ENCODE results near the gene GIGYF1. TPM values are rescaled to one million over a fixed set of nuclear protein-coding genes. Genes with fewer than 3 reads are reported as not detected.

The GIGYF1 gene
- total and polyA plus RNA-seq, 2 of the 13 experiments (the other 11 are each of a cell fraction or from before 2014, with no cell fraction given): 7.6 to 16.1 TPM

DNA sequence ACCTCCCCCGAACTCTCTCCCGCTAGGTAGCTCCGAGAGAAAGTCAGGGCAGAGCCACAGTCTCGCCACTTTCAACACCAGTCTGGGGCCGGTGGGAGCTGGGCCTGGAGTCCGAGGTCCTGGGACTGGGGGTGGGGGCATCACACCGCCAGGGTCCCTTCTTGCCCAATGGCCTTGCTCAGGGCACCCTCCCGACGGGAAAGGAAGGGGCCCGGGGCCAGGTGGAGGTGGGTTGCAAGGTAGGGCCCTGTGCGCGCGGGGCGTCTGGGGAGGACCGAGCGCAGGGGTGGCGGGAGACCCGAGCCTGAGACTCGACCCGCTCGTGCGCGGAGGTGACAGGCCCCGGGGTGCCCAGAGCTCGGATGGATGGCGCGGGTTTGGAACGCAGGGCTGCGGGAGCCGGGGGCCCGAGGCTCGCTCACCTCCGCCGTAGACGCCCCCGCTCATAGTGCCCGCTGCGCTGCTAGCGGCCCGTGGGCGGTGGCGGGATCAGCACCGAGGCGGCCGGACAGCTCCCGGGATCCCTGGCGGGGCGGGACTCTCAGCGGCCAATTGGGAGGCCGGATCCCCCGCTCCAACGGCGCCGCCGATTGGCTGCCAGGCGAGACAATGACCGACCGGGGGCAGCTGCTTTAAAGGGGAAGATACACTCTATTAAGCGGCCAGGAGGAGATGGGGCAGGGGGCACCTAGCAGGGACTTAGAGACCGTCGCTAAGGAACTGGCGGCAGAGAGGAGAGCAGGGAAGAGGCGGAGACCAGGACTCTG lies 38.0 kb downstream of the GIGYF1 start, which contains the start of gene ACTL6B (continued):
- TF ChIP-seq, protein P1, sequence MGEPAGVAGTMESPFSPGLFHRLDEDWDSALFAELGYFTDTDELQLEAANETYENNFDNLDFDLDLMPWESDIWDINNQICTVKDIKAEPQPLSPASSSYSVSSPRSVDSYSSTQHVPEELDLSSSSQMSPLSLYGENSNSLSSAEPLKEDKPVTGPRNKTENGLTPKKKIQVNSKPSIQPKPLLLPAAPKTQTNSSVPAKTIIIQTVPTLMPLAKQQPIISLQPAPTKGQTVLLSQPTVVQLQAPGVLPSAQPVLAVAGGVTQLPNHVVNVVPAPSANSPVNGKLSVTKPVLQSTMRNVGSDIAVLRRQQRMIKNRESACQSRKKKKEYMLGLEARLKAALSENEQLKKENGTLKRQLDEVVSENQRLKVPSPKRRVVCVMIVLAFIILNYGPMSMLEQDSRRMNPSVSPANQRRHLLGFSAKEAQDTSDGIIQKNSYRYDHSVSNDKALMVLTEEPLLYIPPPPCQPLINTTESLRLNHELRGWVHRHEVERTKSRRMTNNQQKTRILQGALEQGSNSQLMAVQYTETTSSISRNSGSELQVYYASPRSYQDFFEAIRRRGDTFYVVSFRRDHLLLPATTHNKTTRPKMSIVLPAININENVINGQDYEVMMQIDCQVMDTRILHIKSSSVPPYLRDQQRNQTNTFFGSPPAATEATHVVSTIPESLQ (CRISPR knock-in tag; conservative IDR thresholded peaks at IDR 0.05): no peak
- TF ChIP-seq ZNF879 (CRISPR knock-in tag; IDR thresholded peaks at IDR 0.05) (peak; percentile 80; the same call in 1 of the 2 replicates), TFDP2 (CRISPR knock-in tag; IDR thresholded peaks at IDR 0.05) (peak; percentile 69), HES4 (CRISPR knock-in tag; IDR thresholded peaks at IDR 0.05; ENCODE audit: borderline replicate concordance) (peak; percentile 98), KAT8 (CRISPR knock-in tag; IDR thresholded peaks at IDR 0.05) (peak; percentile 64), RFXAP (CRISPR knock-in tag; IDR thresholded peaks at IDR 0.05; ENCODE audit: borderline replicate concordance) (0 out of 2 replicates have a peak, but pooled peaks have one; percentile 44), ZNF768 (CRISPR knock-in tag; IDR thresholded peaks at IDR 0.05) (peak; percentile 40; the same call in 1 of the 2 replicates), ZNF414 (CRISPR knock-in tag; IDR thresholded peaks at IDR 0.05) (peak; percentile 77; the same call in 1 of the 2 replicates), SP140L (CRISPR knock-in tag; IDR thresholded peaks at IDR 0.05; ENCODE audit: borderline replicate concordance) (no peak), EED (CRISPR knock-in tag; IDR thresholded peaks at IDR 0.05) (peak; percentile 79; the same call in 1 of the 2 replicates), ZNF598 (CRISPR knock-in tag; IDR thresholded peaks at IDR 0.05; ENCODE audit: borderline replicate concordance) (0 out of 2 replicates have a peak, but pooled peaks have one; percentile 41), MIER2 (CRISPR knock-in tag; IDR thresholded peaks at IDR 0.05) (peak; percentile 97), POGZ (CRISPR knock-in tag; IDR thresholded peaks at IDR 0.05) (peak; percentile 45), MTA1 (CRISPR knock-in tag; IDR thresholded peaks at IDR 0.05; ENCODE audit: borderline replicate concordance) (peak; percentile 40; the same call in 1 of the 2 replicates), ZBTB43 (CRISPR knock-in tag; conservative IDR thresholded peaks at IDR 0.05) (0 out of 2 replicates have a peak, but pooled peaks have one; percentile 75), DNMT3B (CRISPR knock-in tag; conservative IDR thresholded peaks at IDR 0.05) (0 out of 2 replicates have a peak, but pooled peaks have one; percentile 29), NFYC (CRISPR knock-in tag; IDR thresholded peaks at IDR 0.05) (peak; percentile 78), NCOA5 (CRISPR knock-in tag; IDR thresholded peaks at IDR 0.05) (no peak)
- TF ChIP-seq, protein P2, sequence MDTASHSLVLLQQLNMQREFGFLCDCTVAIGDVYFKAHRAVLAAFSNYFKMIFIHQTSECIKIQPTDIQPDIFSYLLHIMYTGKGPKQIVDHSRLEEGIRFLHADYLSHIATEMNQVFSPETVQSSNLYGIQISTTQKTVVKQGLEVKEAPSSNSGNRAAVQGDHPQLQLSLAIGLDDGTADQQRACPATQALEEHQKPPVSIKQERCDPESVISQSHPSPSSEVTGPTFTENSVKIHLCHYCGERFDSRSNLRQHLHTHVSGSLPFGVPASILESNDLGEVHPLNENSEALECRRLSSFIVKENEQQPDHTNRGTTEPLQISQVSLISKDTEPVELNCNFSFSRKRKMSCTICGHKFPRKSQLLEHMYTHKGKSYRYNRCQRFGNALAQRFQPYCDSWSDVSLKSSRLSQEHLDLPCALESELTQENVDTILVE (CRISPR knock-in tag; IDR thresholded peaks at IDR 0.05): peak; percentile 61; the same call in 1 of the 2 replicates
- TF ChIP-seq, protein P3, sequence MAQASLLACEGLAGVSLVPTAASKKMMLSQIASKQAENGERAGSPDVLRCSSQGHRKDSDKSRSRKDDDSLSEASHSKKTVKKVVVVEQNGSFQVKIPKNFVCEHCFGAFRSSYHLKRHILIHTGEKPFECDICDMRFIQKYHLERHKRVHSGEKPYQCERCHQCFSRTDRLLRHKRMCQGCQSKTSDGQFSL (CRISPR knock-in tag; IDR thresholded peaks at IDR 0.05): no peak

Data from HepG2 (cell line).